MM.1S (cell line): Measurements from ENCODE around the gene DGAT2.

ENCODE experiments used
- DNase-seq: peaks from one replicate; pipeline ENCODE4 v3.0.0-alpha.2; 2015
- H2AFZ ChIP-seq: fragments of 300-600 bp; sonication (generic); 2 replicates; pipeline ENCODE4 v1.6.0; 2016; ENCODE audit warnings: antibody characterized with exemption, low read length
- H3F3A ChIP-seq: fragments of 300-600 bp; sonication (generic); 2 replicates; pipeline ENCODE4 v1.6.1; 2016; ENCODE audit warnings: mild to moderate bottlenecking, antibody characterized with exemption, low read length, moderate library complexity, mixed read lengths; ENCODE audit not compliant: insufficient read depth
- H3K27ac ChIP-seq: fragments of 300-600 bp; sonication (generic); 2 replicates; pipeline ENCODE4 v1.5.1; 2016; ENCODE audit warnings: mild to moderate bottlenecking, low read length
- H3K27me3 ChIP-seq: fragments of 300-600 bp; sonication (generic); replicated peaks from 2 replicates; pipeline ENCODE4 v1.6.0; 2016; ENCODE audit warnings: low read length; ENCODE audit not compliant: insufficient read depth
- H3K36me3 ChIP-seq: fragments of 300-600 bp; sonication (generic); replicated peaks from 2 replicates; pipeline ENCODE4 v1.6.1; 2016; ENCODE audit warnings: mild to moderate bottlenecking, low read length, mixed read lengths; ENCODE audit not compliant: insufficient read depth
- H3K4me1 ChIP-seq: fragments of 300-600 bp; sonication (generic); 2 replicates; pipeline ENCODE4 v1.6.1; 2016; ENCODE audit warnings: low read length, mixed read lengths
- H3K4me2 ChIP-seq: fragments of 300-600 bp; sonication (generic); 2 replicates; pipeline ENCODE4 v1.6.0; 2016; ENCODE audit warnings: low read depth, low read length
- H3K4me3 ChIP-seq: fragments of 300-600 bp; sonication (generic); 2 replicates; pipeline ENCODE4 v1.5.1; 2016; ENCODE audit warnings: low read length, mixed read lengths
- H3K79me2 ChIP-seq: fragments of 300-600 bp; sonication (generic); 2 replicates; pipeline ENCODE4 v1.6.1; 2016; ENCODE audit warnings: mixed run types, low read length, mixed read lengths
- H3K9ac ChIP-seq: fragments of 300-600 bp; sonication (generic); 2 replicates; pipeline ENCODE4 v1.6.1; 2016; ENCODE audit warnings: low read length, mixed read lengths
- H3K9me2 ChIP-seq: fragments of 300-600 bp; sonication (generic); replicated peaks from 2 replicates; pipeline ENCODE4 v1.6.1; 2016; ENCODE audit warnings: mild to moderate bottlenecking, low read length, mixed read lengths; ENCODE audit not compliant: insufficient read depth
- H3K9me3 ChIP-seq: fragments of 300-600 bp; sonication (generic); replicated peaks from 2 replicates; pipeline ENCODE4 v1.6.1; 2016; ENCODE audit warnings: mild to moderate bottlenecking, low read length, mixed read lengths; ENCODE audit not compliant: insufficient read depth
- H4K20me1 ChIP-seq: fragments of 300-600 bp; sonication (generic); 2 replicates; pipeline ENCODE4 v1.6.1; 2016; ENCODE audit warnings: mild to moderate bottlenecking, low read length, moderate library complexity, mixed read lengths; ENCODE audit not compliant: insufficient read depth
- EZH2 ChIP-seq: fragments of 300-600 bp; sonication (generic); optimal IDR thresholded peaks from 2 replicates; pipeline ENCODE3; 2017; ENCODE audit warnings: low read depth, mild to moderate bottlenecking, antibody characterized with exemption, low read length, mixed read lengths
- EZH2phosphoT487 ChIP-seq: fragments of 300-600 bp; sonication (generic); IDR thresholded peaks from 2 replicates; pipeline ENCODE4 v1.6.1; 2018; ENCODE audit warnings: antibody characterized with exemption, low read length
- TF ChIP-seq, protein P1 (sequence below): fragments of 300-600 bp; sonication (generic); IDR thresholded peaks from 2 replicates; pipeline ENCODE4 v1.5.1; 2016; ENCODE audit warnings: antibody characterized with exemption, low read length, mixed read lengths

The DGAT2 gene

DNA sequence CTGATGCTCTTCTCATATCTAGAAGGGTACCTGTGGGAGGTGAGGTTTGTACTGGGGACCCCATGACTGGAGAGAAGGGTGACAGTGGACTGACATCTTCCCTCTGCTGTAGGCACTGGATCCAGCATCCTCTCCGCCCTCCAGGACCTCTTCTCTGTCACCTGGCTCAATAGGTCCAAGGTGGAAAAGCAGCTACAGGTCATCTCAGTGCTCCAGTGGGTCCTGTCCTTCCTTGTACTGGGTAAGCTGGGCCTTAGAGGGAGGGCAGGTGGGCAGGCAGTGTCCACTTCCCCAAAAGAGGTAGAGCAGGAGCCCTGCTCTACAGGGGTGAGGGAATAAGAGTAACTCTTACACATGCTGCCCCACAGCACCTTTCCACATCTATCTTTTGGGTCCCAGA lies 15.9 kb downstream of the DGAT2 start:
- Histone ChIP-seq H3F3A (no peaks in the 10 kb centered on the region), H3K4me1 (no peaks in the 10 kb centered on the region), H3K36me3 (no peaks in the 10 kb centered on the region), H2AFZ (no peak overlapping the region), H3K9ac (no peak overlapping the region), H3K9me3 (no peaks in the 10 kb centered on the region), H3K9me2 (no peaks in the 10 kb centered on the region), H3K4me2 (no peak overlapping the region), H3K27ac (no peak overlapping the region), H3K27me3 (no peaks in the 10 kb centered on the region), H3K79me2 (no peaks in the 10 kb centered on the region), H3K4me3 (no peak overlapping the region), H4K20me1 (no peaks in the 10 kb centered on the region)
- TF ChIP-seq EZH2phosphoT487: no peak
- TF ChIP-seq EZH2: no peak
- DNase-seq: no peak

DNA sequence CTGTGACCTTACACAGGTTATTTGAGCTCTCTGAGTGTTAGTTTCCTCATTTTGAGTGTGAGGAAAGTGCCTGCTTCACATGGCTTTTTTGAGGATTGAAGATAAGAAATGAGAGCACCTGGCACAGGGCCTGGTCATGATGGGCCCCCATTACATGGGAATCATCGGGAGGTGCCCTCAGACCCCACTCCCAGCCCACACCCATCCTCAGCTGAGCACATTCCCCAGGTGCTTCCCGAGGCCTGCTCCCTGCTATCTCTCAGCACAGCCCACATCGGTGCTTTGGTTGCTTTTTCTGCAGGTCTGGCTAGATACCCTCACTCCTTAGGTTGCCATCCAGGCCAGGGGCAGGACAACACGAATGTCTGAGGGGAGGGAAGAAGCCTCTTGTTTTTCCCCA lies 16.6 kb downstream of the DGAT2 start:
- Histone ChIP-seq H3K79me2 (no peaks in the 10 kb centered on the region), H3K9ac (no peak overlapping the region), H3K36me3 (no peaks in the 10 kb centered on the region), H3F3A (no peaks in the 10 kb centered on the region), H2AFZ (no peak overlapping the region), H3K4me1 (no peaks in the 10 kb centered on the region), H3K4me2 (no peak overlapping the region), H3K27ac (no peak overlapping the region), H3K9me2 (no peaks in the 10 kb centered on the region), H4K20me1 (no peaks in the 10 kb centered on the region), H3K27me3 (no peaks in the 10 kb centered on the region), H3K4me3 (no peak overlapping the region), H3K9me3 (no peaks in the 10 kb centered on the region)
- DNase-seq: no peak
- TF ChIP-seq EZH2: no peak
- TF ChIP-seq EZH2phosphoT487: no peak
- TF ChIP-seq, protein P1, sequence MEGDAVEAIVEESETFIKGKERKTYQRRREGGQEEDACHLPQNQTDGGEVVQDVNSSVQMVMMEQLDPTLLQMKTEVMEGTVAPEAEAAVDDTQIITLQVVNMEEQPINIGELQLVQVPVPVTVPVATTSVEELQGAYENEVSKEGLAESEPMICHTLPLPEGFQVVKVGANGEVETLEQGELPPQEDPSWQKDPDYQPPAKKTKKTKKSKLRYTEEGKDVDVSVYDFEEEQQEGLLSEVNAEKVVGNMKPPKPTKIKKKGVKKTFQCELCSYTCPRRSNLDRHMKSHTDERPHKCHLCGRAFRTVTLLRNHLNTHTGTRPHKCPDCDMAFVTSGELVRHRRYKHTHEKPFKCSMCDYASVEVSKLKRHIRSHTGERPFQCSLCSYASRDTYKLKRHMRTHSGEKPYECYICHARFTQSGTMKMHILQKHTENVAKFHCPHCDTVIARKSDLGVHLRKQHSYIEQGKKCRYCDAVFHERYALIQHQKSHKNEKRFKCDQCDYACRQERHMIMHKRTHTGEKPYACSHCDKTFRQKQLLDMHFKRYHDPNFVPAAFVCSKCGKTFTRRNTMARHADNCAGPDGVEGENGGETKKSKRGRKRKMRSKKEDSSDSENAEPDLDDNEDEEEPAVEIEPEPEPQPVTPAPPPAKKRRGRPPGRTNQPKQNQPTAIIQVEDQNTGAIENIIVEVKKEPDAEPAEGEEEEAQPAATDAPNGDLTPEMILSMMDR: no peak

DNA sequence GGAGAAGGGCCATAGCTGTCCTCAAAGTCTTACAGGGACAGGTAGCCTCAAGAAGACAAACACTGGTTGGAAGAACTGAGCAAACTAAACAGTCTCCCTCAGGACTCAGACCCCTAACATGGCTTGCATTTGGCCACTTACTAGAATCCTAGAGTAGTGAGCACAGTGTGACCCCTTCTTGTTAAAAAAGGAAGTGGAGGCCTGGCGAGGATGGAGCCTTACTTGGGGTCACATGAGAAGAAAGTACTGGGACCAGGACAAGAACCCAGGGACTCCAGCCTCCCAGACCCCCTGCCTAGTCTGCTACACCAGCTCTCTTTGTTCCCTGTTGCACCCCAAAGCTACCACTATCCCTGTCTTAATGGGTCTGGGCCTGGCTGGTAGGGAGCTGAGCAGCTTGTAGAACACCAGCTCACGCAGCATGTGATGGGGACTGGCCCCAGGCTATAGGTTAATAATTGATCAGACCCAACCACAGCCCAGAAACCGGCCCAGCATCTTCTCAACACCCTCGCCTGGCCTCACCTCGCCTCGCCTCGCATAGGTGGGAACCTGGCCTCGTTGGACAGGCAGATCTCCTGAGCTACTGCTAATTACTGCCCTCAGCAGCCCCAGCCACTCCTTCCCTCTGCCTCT lies 17.6 kb downstream of the DGAT2 start:
- Histone ChIP-seq H3F3A (no peaks in the 10 kb centered on the region), H3K4me3 (no peak overlapping the region), H3K9me3 (no peaks in the 10 kb centered on the region), H3K27me3 (no peaks in the 10 kb centered on the region), H3K36me3 (no peaks in the 10 kb centered on the region), H3K9me2 (no peaks in the 10 kb centered on the region), H4K20me1 (no peaks in the 10 kb centered on the region), H3K4me2 (no peak overlapping the region), H3K79me2 (no peaks in the 10 kb centered on the region), H2AFZ (no peak overlapping the region), H3K4me1 (no peaks in the 10 kb centered on the region), H3K27ac (no peak overlapping the region), H3K9ac (no peak overlapping the region)
- TF ChIP-seq EZH2: no peak
- no peak for TF ChIP-seq EZH2phosphoT487
- TF ChIP-seq, protein P1: no peak
- DNase-seq: no peak

DNA sequence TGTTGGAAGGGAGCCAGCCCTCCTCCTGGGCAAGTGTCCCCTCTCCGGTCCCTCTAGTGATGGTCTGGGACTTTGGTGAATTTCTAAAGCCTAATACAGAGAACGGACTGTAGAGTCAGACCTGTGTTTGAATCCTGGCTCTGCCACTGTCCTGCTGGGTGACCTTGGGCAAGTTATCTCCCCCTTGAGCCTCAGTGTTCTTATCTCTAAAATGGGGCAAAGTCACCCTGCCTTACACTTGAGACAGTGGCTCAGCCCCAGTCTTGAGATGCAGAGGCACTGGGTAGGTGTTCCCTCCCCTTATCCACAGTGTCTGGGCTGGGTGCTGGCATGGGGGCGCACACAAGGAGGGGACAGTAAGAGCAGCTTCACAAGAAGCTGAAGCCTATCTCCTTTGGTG lies 20.9 kb downstream of the DGAT2 start:
- no peak overlapping the region for H3K4me3 ChIP-seq
- no peaks in the 10 kb centered on the region for H3K9me3 ChIP-seq
- TF ChIP-seq EZH2phosphoT487 (no peak), EZH2 (no peak)
- TF ChIP-seq, protein P1: no peak
- no peaks in the 10 kb centered on the region for H4K20me1 ChIP-seq
- no peak overlapping the region for H3K4me2 ChIP-seq
- no peaks in the 10 kb centered on the region for H3K79me2 ChIP-seq
- no peaks in the 10 kb centered on the region for H3K9me2 ChIP-seq
- H3K9ac ChIP-seq: no peak overlapping the region
- no peaks in the 10 kb centered on the region for H3K27me3 ChIP-seq
- no peaks in the 10 kb centered on the region for H3F3A ChIP-seq
- H2AFZ ChIP-seq: no peak overlapping the region
- no peak for DNase-seq
- no peak overlapping the region for H3K27ac ChIP-seq
- H3K36me3 ChIP-seq: no peaks in the 10 kb centered on the region
- H3K4me1 ChIP-seq: no peaks in the 10 kb centered on the region
